ENCODE results near the gene LNP1. TPM values are rescaled to one million over a fixed set of nuclear protein-coding genes. Genes with fewer than 3 reads are reported as not detected.

The LNP1 gene
- total and polyA plus RNA-seq, 9 of the 15 experiments (the other 6 are each of a cell fraction or from before 2014, with no cell fraction given), result 1.9 to 5.2 (median 4.5) TPM

DNA sequence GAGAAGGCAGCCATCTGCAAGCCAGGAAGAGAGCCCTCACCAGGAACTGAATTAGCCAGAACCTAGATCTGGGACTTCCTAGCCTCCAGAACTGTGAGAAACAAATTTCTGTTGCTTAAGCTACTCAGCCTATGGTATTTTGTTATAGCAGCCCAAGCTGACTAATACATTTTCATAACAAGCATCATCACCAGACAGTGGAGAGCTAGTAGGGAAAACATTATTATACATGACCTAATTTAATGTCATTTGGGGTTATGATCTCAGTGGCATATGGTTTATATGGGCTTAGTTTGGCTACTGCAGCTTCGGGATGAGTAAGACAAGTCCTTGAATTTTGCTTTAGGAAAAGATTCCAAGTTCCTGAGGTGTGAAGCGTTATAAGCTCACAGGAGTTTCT lies 35.6 kb downstream of the LNP1 start:
- Histone ChIP-seq H3K4me3 (no peak overlapping the region), H3K27ac (ENCODE audit: extremely low read depth, low read depth, low read length) (no peak overlapping the region), H3K9ac (ENCODE audit: insufficient read depth in 1 of 2, low read depth in 2 of 2, low read length in 2 of 2) (no peak overlapping the region), H3K4me1 (replicated peaks in 1 of 2; ENCODE audit: control insufficient read depth in 2 of 2, insufficient read depth in 2 of 2, low read length in 2 of 2) (no peaks in the 10 kb centered on the region; a peak in 1 of 5 replicates), H3K27me3 (ENCODE audit: control insufficient read depth in 2 of 2, insufficient read depth in 2 of 2, low read length in 2 of 2) (no peaks in the 10 kb centered on the region), H3K36me3 (ENCODE audit: control insufficient read depth, insufficient read depth, low read length) (no peaks in the 10 kb centered on the region), H2AFZ (ENCODE audit: low read depth, low read length) (no peak overlapping the region), H3K79me2 (ENCODE audit: control insufficient read depth, insufficient read depth, low read length) (no peaks in the 10 kb centered on the region), H3K9me1 (ENCODE audit: control insufficient read depth, insufficient read depth, low read length) (no peaks in the 10 kb centered on the region), H4K20me1 (replicated peaks; ENCODE audit: control insufficient read depth, insufficient read depth, low read length) (no peaks in the 10 kb centered on the region), H3K4me2 (ENCODE audit: insufficient read depth, low read length) (no peak overlapping the region), H3K9me3 (replicated peaks; ENCODE audit: control insufficient read depth, insufficient read depth, low read depth, low read length) (no peaks in the 10 kb centered on the region)
- intact Hi-C loops (cut with micrococcal nuclease) (no loop called here), in situ Hi-C loops (cut with MboI) (no loop called here)
- ChIA-PET POLR2A (interaction anchor here (0.5 to 1.8 kb wide), 2 partner anchors 11 to 56 kb away, joined by 3 to 9 read pairs; no protein-coding TSS in a partner anchor), CTCF (ENCODE audit: low intra/inter-chr PET ratio) (no interaction called here)
- 67% methylated on average over 2 of the region's 2 CpGs for WGBS (ENCODE audit: insufficient coverage, low coverage, missing lambda C conversion rate)
- TF ChIP-seq, protein P1, sequence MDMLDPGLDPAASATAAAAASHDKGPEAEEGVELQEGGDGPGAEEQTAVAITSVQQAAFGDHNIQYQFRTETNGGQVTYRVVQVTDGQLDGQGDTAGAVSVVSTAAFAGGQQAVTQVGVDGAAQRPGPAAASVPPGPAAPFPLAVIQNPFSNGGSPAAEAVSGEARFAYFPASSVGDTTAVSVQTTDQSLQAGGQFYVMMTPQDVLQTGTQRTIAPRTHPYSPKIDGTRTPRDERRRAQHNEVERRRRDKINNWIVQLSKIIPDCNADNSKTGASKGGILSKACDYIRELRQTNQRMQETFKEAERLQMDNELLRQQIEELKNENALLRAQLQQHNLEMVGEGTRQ (CRISPR knock-in tag; IDR thresholded peaks at IDR 0.05), result no peak
- TF ChIP-seq ZBTB8A (IDR thresholded peaks at IDR 0.05; ENCODE audit: partially characterized antibody), result no peak
- TF ChIP-seq, protein P2, sequence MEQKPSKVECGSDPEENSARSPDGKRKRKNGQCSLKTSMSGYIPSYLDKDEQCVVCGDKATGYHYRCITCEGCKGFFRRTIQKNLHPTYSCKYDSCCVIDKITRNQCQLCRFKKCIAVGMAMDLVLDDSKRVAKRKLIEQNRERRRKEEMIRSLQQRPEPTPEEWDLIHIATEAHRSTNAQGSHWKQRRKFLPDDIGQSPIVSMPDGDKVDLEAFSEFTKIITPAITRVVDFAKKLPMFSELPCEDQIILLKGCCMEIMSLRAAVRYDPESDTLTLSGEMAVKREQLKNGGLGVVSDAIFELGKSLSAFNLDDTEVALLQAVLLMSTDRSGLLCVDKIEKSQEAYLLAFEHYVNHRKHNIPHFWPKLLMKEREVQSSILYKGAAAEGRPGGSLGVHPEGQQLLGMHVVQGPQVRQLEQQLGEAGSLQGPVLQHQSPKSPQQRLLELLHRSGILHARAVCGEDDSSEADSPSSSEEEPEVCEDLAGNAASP (IDR thresholded peaks at IDR 0.05), result no peak
- TF ChIP-seq ZNF12 (CRISPR knock-in tag; IDR thresholded peaks at IDR 0.05), result peak; percentile 96
- TF ChIP-seq SRSF9 (IDR thresholded peaks at IDR 0.05; ENCODE audit: borderline replicate concordance, low read depth, low read length), result no peak
- no peak for TF ChIP-seq YY1 (IDR thresholded peaks at IDR 0.05; ENCODE audit: borderline replicate concordance in 1 of 3, control insufficient read depth in 1 of 3, extremely low read depth in 1 of 3, insufficient read depth in 3 of 3, insufficient read length in 1 of 3, insufficient replicate concordance in 2 of 3, low read depth in 1 of 3, low read length in 2 of 3)
- TF ChIP-seq SPI1 (IDR thresholded peaks at IDR 0.05; ENCODE audit: borderline replicate concordance, low read depth, low read length), result no peak
- TF ChIP-seq HSF4 (CRISPR knock-in tag; IDR thresholded peaks at IDR 0.05; ENCODE audit: borderline replicate concordance), result no peak
- DNase-seq (ENCODE audit: extremely low read depth in 1 of 4, low spot score in 3 of 4) (no peak), FAIRE-seq (no peak), ATAC-seq (no peak)
- BruUV-seq (replicated peaks), result no TSS peak

Measured in K562 (cell line).